Stimulated activated CD8-positive, alpha-beta memory T cell treated with anti-CD3 and anti-CD28 coated beads, Interleukin-15, amount 100 ng/mL, for 4 hours (primary cell): ENCODE measurements around the gene MRAP.
"Not testable (repeated sequence)": the region's sequence is repeated elsewhere in the genome, so short reads cannot be mapped to it uniquely, and the experiment has no call there.

Experiments
- DNase-seq, 2 donors: peaks; one replicate each; pipeline ENCODE4 v3.0.0-alpha.2; 2020; ENCODE audit warnings: low read depth in 2 of 2

MRAP gene

GRCh38 chr21:32298658-32299081 lies at the start of gene MRAP:
Gene MRAP (plus strand): TSS chr21:32298855. CDS start chr21:32298972, 117 bp downstream.
- no peak for DNase-seq

- no peak for DNase-seq
These were observed 49.0 kb upstream of the MRAP start for GRCh38 chr21:32249511-32250280.

GRCh38 chr21:32252136-32252535 lies 46.5 kb upstream of the MRAP start:
- no peak for DNase-seq

GRCh38 chr21:32253215-32253641 lies 45.4 kb upstream of the MRAP start:
- DNase-seq: no peak

- DNase-seq: no peak
These were observed 42.4 kb upstream of the MRAP start for GRCh38 chr21:32256251-32256650.

GRCh38 chr21:32256873-32257620 lies 41.6 kb upstream of the MRAP start:
- no peak for DNase-seq

GRCh38 chr21:32257962-32258785 lies 40.5 kb upstream of the MRAP start:
- DNase-seq: no peak

- DNase-seq: not testable (repeated sequence)
These were observed 39.9 kb upstream of the MRAP start for GRCh38 chr21:32258786-32259048.

GRCh38 chr21:32260130-32260529 lies 38.5 kb upstream of the MRAP start:
- DNase-seq: no peak

GRCh38 chr21:32261929-32262328 lies 36.7 kb upstream of the MRAP start:
- DNase-seq: no peak

GRCh38 chr21:32265321-32265720 lies 33.3 kb upstream of the MRAP start:
- DNase-seq: not testable (repeated sequence)

- DNase-seq: no peak
These were observed 27.9 kb upstream of the MRAP start for GRCh38 chr21:32270748-32271147.

- DNase-seq: no peak
These were observed 22.0 kb upstream of the MRAP start for GRCh38 chr21:32276671-32277070.

GRCh38 chr21:32278103-32278502 lies 20.6 kb upstream of the MRAP start:
- DNase-seq: no peak

GRCh38 chr21:32278518-32279376 lies 19.9 kb upstream of the MRAP start, which contains the start of gene MIS18A:
Gene MIS18A (minus strand): TSS chr21:32279049. CDS start chr21:32279014, 35 bp downstream.
- peak; percentile 97 to 98 for DNase-seq

GRCh38 chr21:32279377-32279680 lies 19.3 kb upstream of the MRAP start:
- DNase-seq: no peak

- DNase-seq: no peak
These were observed 17.1 kb upstream of the MRAP start for GRCh38 chr21:32281531-32281930.

- DNase-seq: no peak
These were observed 15.7 kb upstream of the MRAP start for GRCh38 chr21:32282992-32283391.

- no peak for DNase-seq
These were observed 13.2 kb upstream of the MRAP start for GRCh38 chr21:32285476-32285875.

GRCh38 chr21:32297449-32297848 lies 1.2 kb upstream of the MRAP start:
- no peak for DNase-seq

- DNase-seq: no peak
These were observed 501 bp upstream of the MRAP start for GRCh38 chr21:32298148-32298559.

GRCh38 chr21:32299695-32300094 lies 1.0 kb downstream of the MRAP start:
- no peak for DNase-seq
